Measurements from ENCODE around the gene DHRS3. TPM values are rescaled to one million over a fixed set of nuclear protein-coding genes. Genes with fewer than 3 reads are reported as not detected.

DHRS3 gene
- total RNA-seq, 1 experiment from 2014 or later: 37.7 TPM

GRCh38 chr1:12592496-12592895, 25.5 kb downstream of the DHRS3 start (continued):
- TF ChIP-seq IRF2 (CRISPR knock-in tag; IDR thresholded peaks at IDR 0.05; ENCODE audit: borderline replicate concordance, low read depth) (no peak), ZNF671 (CRISPR knock-in tag; IDR thresholded peaks at IDR 0.05) (no peak), E2F4 (CRISPR knock-in tag; IDR thresholded peaks at IDR 0.05; ENCODE audit: borderline replicate concordance, low read depth) (no peak), RORB (CRISPR knock-in tag; IDR thresholded peaks at IDR 0.05) (no peak), ZNF317 (CRISPR knock-in tag; IDR thresholded peaks at IDR 0.05; ENCODE audit: borderline replicate concordance, low read depth) (no peak)

- ChIA-PET CTCF (interaction anchor here (1.1 to 8.2 kb wide), 3 partner anchors 10 to 51 kb away, joined by 3 to 67 read pairs (median 5); partner anchors contain the start of gene DHRS3), POLR2A (no interaction called here)
- H3K27ac Mint-ChIP-seq: no peak overlapping the region
- ATAC-seq (no peak), DNase-seq (ENCODE audit: low spot score) (no peak)
- H3K36me3 Mint-ChIP-seq: no peaks in the 10 kb centered on the region
- peaks cover 30% of the 10 kb centered on the region for H3K4me1 Mint-ChIP-seq
- no peaks in the 10 kb centered on the region for H3K9me3 Mint-ChIP-seq
- no peak for TF ChIP-seq FOXP4 (CRISPR knock-in tag; IDR thresholded peaks at IDR 0.05)
- TF ChIP-seq NFYB (CRISPR knock-in tag; conservative IDR thresholded peaks at IDR 0.05; ENCODE audit: low read depth): no peak
- TF ChIP-seq ATF1 (CRISPR knock-in tag; IDR thresholded peaks at IDR 0.05): no peak
- TF ChIP-seq PRDM15 (CRISPR knock-in tag; IDR thresholded peaks at IDR 0.05): no peak
- TF ChIP-seq GRHL2 (CRISPR knock-in tag; IDR thresholded peaks at IDR 0.05; ENCODE audit: insufficient replicate concordance, severe bottlenecking): no peak
- no peak for TF ChIP-seq ZNF263 (CRISPR knock-in tag; IDR thresholded peaks at IDR 0.05; ENCODE audit: low read depth)
- no peak for TF ChIP-seq SP1 (CRISPR knock-in tag; conservative IDR thresholded peaks at IDR 0.05)
- TF ChIP-seq ZMAT4 (CRISPR knock-in tag; IDR thresholded peaks at IDR 0.05): no peak
- no peak for TF ChIP-seq OVOL2 (CRISPR knock-in tag; IDR thresholded peaks at IDR 0.05; ENCODE audit: borderline replicate concordance)
- TF ChIP-seq ZNF416 (CRISPR knock-in tag; IDR thresholded peaks at IDR 0.05): no peak
- no peak for TF ChIP-seq GTF2I (CRISPR knock-in tag; conservative IDR thresholded peaks at IDR 0.05)
- TF ChIP-seq SMAD4 (CRISPR knock-in tag; IDR thresholded peaks at IDR 0.05): no peak
- no peak for TF ChIP-seq JAZF1 (CRISPR knock-in tag; IDR thresholded peaks at IDR 0.05)
- H3K4me3 Mint-ChIP-seq: no peak overlapping the region
- no peaks in the 10 kb centered on the region for H3K27me3 Mint-ChIP-seq (ENCODE audit: low read depth)
Measured at GRCh38 chr1:12591267-12591938, 26.6 kb downstream of the DHRS3 start.

All from WTC11 (cell line).